ENCODE measurements around the gene TASP1.

TASP1 gene

DNA sequence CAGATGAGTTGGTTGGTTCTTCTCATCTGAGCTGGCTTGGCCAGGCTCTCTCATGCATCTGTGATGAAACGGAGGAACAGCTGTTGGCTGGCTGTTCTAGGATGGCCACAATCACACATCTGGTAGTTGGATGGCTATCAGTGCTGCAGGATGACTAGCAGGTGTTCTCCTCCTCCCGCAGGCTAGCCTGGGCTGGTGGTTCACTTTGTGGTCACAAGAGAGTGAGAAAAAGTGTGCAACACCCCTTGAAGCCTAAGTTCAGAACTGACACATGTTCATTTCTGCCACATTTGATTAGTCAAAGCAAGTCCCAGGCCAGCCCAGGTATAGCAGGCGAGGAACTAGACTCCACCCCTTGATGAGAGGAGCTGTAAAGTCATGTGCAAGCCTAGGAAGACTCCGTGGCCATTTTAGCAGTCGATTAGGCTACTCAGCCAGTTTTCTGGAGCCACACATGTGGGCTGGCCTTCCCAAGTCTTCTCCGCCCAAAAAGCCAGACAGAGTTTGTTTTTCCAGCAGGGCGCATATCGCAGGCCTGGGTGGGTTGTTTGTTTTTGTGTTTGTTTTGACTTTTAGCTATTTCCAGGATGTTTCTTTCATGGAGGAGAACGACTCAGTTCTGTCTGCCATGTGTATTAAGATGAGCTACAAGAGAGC lies 296.9 kb downstream of the TASP1 start:
- no peak for DNase-seq

DNA sequence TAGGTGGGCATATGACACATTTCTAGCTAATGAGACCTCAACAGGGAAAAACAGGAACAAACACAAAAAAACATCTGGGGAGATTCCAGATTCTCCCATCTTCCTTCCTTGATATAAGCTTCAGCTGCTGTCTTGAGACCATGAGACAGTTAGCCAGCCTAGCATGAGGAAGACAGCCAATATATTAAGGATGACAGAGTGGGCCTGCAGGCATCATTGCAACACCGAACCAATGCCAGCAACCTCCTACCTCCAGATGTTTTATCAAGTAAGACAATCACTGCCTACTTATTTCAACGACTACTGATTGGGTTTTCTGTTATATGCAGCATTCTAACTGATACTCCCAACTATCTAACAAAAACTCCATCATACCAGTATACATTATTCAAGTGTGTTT lies 298.6 kb downstream of the TASP1 start:
- DNase-seq: no peak

All from CD4-positive, alpha-beta T cell treated with Interleukin-17A for 1 hour (primary cell).